HepG2 (cell line): ENCODE data around the gene ULK4. TPM values are rescaled to one million over a fixed set of nuclear protein-coding genes. Genes with fewer than 3 reads are reported as not detected.

ENCODE experiments used
- ATAC-seq: fragments of 200-7000 bp; cut with Tn5 transposase; 3 replicates; pipeline ENCODE4 v1.9.1; 2020; ENCODE audit warnings: mild to moderate bottlenecking, moderate library complexity
- BruUV-seq: library from RNA; stranded (reverse); fragments of 400-500 nt; replicated peaks from 2 replicates; lab custom pipeline; 2021; lab: Mats Ljungman, UMichigan
- CTCF ChIA-PET: fragments of 300-600 bp; formaldehyde crosslinking; extraction: SDS; loops from one replicate; lab custom pipeline; 2021; ENCODE audit warnings: low total read pairs, inconsistent platforms, low intra/inter-chr PET ratio; lab: Yijun Ruan, JAX
- POLR2A ChIA-PET: fragments of 350-600 bp; sonication (Branson Sonifier 250); formaldehyde crosslinking; loops from one replicate; lab custom pipeline; 2020; ENCODE audit warnings: antibody characterized with exemption, inconsistent platforms; lab: Yijun Ruan, JAX
- DNase-seq: peaks from one replicate; pipeline ENCODE4 v3.0.0-alpha.2; 2015; ENCODE audit warnings: low spot score
- FAIRE-seq: peaks from 3 replicates; lab custom pipeline; 2011; peaks lifted over from hg19 to GRCh38; lab: Jason Lieb, UNC
- H2AFZ ChIP-seq: one replicate; pipeline ENCODE4 v1.6.1; 2011; ENCODE audit warnings: low read length, inconsistent platforms
- H3K27ac ChIP-seq: fragments of 300-600 bp; 3 replicates; pipeline ENCODE4 v1.8.0; 2011; ENCODE audit warnings: mixed run types, mild to moderate bottlenecking, mixed read lengths, low read length, inconsistent platforms; ENCODE audit not compliant: insufficient read depth; ENCODE audit errors: extremely low read length
- H3K27me3 ChIP-seq, 2 experiments: fragments of 200-600 bp in 1 of 2; 2 replicates in 1 of 2; 3 replicates in 1 of 2; pipeline versions ENCODE4 v1.6.0 to v1.8.0; 2011; ENCODE audit warnings: low read length in 2 of 2, mild to moderate bottlenecking in 2 of 2, moderate library complexity in 2 of 2, inconsistent platforms in 1 of 2; ENCODE audit not compliant: insufficient read depth in 2 of 2, control insufficient read depth in 1 of 2
- H3K36me3 ChIP-seq, 2 experiments: fragments of 200-600 bp in 1 of 2; replicated peaks in 1 of 2; 2 replicates in 1 of 2; 3 replicates in 1 of 2; pipeline versions ENCODE4 v1.5.1 to v1.8.0; 2011; ENCODE audit warnings: low read length in 2 of 2, inconsistent platforms in 1 of 2; ENCODE audit not compliant: insufficient read depth in 2 of 2, control insufficient read depth in 1 of 2
- H3K4me1 ChIP-seq: 2 replicates; pipeline ENCODE4 v1.5.1; 2012; ENCODE audit warnings: low read length, inconsistent platforms; ENCODE audit not compliant: insufficient read depth
- H3K4me2 ChIP-seq: 2 replicates; pipeline ENCODE4 v1.6.0; 2011; ENCODE audit warnings: low read depth, low read length, inconsistent platforms
- H3K4me3 ChIP-seq, 3 experiments: fragments of 200-600 bp in 1 of 3; sonication (generic), shearing (Covaris generic) in 1 of 3; replicated peaks in 1 of 3; 2 replicates each; pipeline ENCODE4 v1.5.1; 2011 to 2016; ENCODE audit warnings: low read length in 3 of 3, inconsistent platforms in 2 of 3, low read depth in 2 of 3, mild to moderate bottlenecking in 2 of 3, control low read depth in 1 of 3, mixed read lengths in 1 of 3; ENCODE audit not compliant: insufficient read depth in 1 of 3
- H3K79me2 ChIP-seq: one replicate; pipeline ENCODE4 v1.6.1; 2011; ENCODE audit warnings: low read length, inconsistent platforms; ENCODE audit not compliant: insufficient read depth
- H3K9ac ChIP-seq: 2 replicates; pipeline ENCODE4 v1.6.0; 2011; ENCODE audit warnings: mild to moderate bottlenecking, low read depth, low read length, inconsistent platforms; ENCODE audit not compliant: insufficient read depth
- H3K9me3 ChIP-seq: 2 replicates; pipeline ENCODE4 v1.5.1; 2012; ENCODE audit warnings: mild to moderate bottlenecking, low read length
- H4K20me1 ChIP-seq: 2 replicates; pipeline ENCODE4 v1.6.0; 2011; ENCODE audit warnings: inconsistent platforms, mild to moderate bottlenecking, low read length, moderate library complexity; ENCODE audit not compliant: insufficient read depth
- PPARG ChIP-seq: conservative IDR thresholded peaks from 2 replicates; pipeline ENCODE4 v1.6.1; 2016; ENCODE audit warnings: missing biosample characterization, missing genetic modification reagents
- TCF7 ChIP-seq: sonication (generic); IDR thresholded peaks from 2 replicates; pipeline ENCODE4 v1.6.1; 2016; ENCODE audit warnings: antibody characterized with exemption, low read depth
- ZC3H13 ChIP-seq: sonication (generic); formaldehyde crosslinking; IDR thresholded peaks from 2 replicates; pipeline ENCODE4 v1.8.1; 2023; ENCODE audit warnings: mild to moderate bottlenecking, missing genetic modification reagents, moderate library complexity
- ZNF30 ChIP-seq: sonication (generic); formaldehyde crosslinking; IDR thresholded peaks from 2 replicates; pipeline ENCODE4 v1.5.0; 2020; ENCODE audit warnings: mild to moderate bottlenecking, missing genetic modification reagents
- ZNF841 ChIP-seq: sonication (generic); formaldehyde crosslinking; IDR thresholded peaks from 2 replicates; pipeline ENCODE4 v1.8.1; 2023; ENCODE audit warnings: missing genetic modification reagents, borderline replicate concordance
- WGBS: methylation state at CpG from one replicate; pipeline ENCODE4 v1.1.6; 2017; ENCODE audit warnings: low lambda C conversion rate; 5-methylcytosine and 5-hydroxymethylcytosine counted together
- in situ Hi-C: cut with HindIII; loops from 2 replicates; pipeline ENCODE4 v1.10.0; 2017; ENCODE audit warnings: low pct_unique_long_range_greater_than_20kb; ENCODE audit not compliant: extremely low pct_ligation_motif_present
- intact Hi-C: fragments of 100-400 bp; cut with micrococcal nuclease; formaldehyde crosslinking; loops from one replicate; pipeline ENCODE4 v1.10.0; 2022; ENCODE audit not compliant: unreplicated experiment
- polyA plus RNA-seq, 8 experiments: library from polyadenylated mRNA; depleted of rRNA in 3 of 8; stranded (reverse) in 7 of 8; unstranded in 1 of 8; fragments of >200 nt; fragmentation: Illumina TruSeq in 4 of 8; extraction: Trizol in 4 of 8; gene quantifications; 2 replicates each; pipeline versions ENCODE4 v1.2.1 to v1.2.3, GENCODE V29; 2011 to 2016; ENCODE audit warnings: low read depth in 4 of 8, missing spikeins in 1 of 8, mixed read lengths in 1 of 8; ENCODE audit not compliant: insufficient read depth in 1 of 8
- total RNA-seq, 5 experiments: library from RNA; depleted of rRNA; stranded (reverse); fragments of >200 nt; fragmentation: Illumina TruSeq; extraction: Trizol; gene quantifications; 2 replicates each; pipeline ENCODE4 v1.2.3, GENCODE V29; 2016; ENCODE audit warnings: low read depth in 1 of 5
- TF ChIP-seq, protein P1 (sequence below): sonication (generic); formaldehyde crosslinking; IDR thresholded peaks from 2 replicates; pipeline ENCODE4 v1.4.0; 2020; ENCODE audit warnings: low read depth, mild to moderate bottlenecking, missing genetic modification reagents
- TF ChIP-seq, protein P2 (sequence below): IDR thresholded peaks from 2 replicates; pipeline ENCODE4 v1.6.1; 2016
- TF ChIP-seq, protein P3 (sequence below): sonication (generic); formaldehyde crosslinking; IDR thresholded peaks from 2 replicates; pipeline ENCODE4 v1.5.1; 2020; ENCODE audit warnings: missing genetic modification reagents, mild to moderate bottlenecking, borderline replicate concordance
- TF ChIP-seq, protein P4 (sequence below): sonication (generic); formaldehyde crosslinking; IDR thresholded peaks from 2 replicates; pipeline ENCODE4 v1.5.0; 2020; ENCODE audit warnings: missing genetic modification reagents, mild to moderate bottlenecking, borderline replicate concordance

ULK4 gene
- total and polyA plus RNA-seq, 2 of the 13 experiments (the other 11 are each of a cell fraction or from before 2014, with no cell fraction given) = 6.7 to 11.8 TPM

DNA sequence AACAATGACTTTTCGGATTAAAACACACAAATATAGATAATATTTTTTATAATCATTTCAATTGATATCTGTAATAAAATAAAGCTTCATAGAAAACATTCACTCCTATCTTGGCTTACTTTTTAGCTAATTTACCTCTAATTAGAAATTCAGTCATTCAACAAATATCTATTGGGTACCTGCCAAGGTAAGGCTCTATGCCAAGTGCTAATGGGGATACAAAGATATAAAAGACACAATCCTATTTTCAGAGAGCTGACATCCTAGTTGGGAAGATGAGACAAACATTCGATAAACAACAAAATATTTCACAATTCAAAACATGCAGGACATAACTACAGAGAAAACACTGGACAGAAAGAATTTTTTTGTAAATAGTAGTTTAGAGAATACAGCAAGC is 63.3 kb downstream of the ULK4 start:
- intact Hi-C loops = no loop called here
- CTCF ChIA-PET = no interaction called here
- H3K4me2 ChIP-seq = no peak overlapping the region
- peaks cover 7% of the 10 kb centered on the region; the same call in 1 of the 2 replicates for H3K4me1 ChIP-seq
- H3K9me3 ChIP-seq = no peaks in the 10 kb centered on the region
- H2AFZ ChIP-seq = no peak overlapping the region
- DNase-seq (no peak), FAIRE-seq (no peak), ATAC-seq (no peak)
- no peak overlapping the region for H3K4me3 ChIP-seq
- no peak overlapping the region for H3K27ac ChIP-seq
- no peaks in the 10 kb centered on the region for H3K27me3 ChIP-seq
- H3K9ac ChIP-seq = no peak overlapping the region
- 0 out of 5 replicates have a peak, but pooled peaks cover 0 to 5% of the 10 kb centered on the region in 2 experiments for H3K36me3 ChIP-seq
- WGBS = 96% methylated on average over 2 of the region's 2 CpGs
- no peak for TF ChIP-seq PPARG (CRISPR knock-in tag)
- TF ChIP-seq ZNF30 (CRISPR knock-in tag) = no peak
- TF ChIP-seq ZC3H13 (CRISPR knock-in tag) = no peak
- TF ChIP-seq, protein P1, sequence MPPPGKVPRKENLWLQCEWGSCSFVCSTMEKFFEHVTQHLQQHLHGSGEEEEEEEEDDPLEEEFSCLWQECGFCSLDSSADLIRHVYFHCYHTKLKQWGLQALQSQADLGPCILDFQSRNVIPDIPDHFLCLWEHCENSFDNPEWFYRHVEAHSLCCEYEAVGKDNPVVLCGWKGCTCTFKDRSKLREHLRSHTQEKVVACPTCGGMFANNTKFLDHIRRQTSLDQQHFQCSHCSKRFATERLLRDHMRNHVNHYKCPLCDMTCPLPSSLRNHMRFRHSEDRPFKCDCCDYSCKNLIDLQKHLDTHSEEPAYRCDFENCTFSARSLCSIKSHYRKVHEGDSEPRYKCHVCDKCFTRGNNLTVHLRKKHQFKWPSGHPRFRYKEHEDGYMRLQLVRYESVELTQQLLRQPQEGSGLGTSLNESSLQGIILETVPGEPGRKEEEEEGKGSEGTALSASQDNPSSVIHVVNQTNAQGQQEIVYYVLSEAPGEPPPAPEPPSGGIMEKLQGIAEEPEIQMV (CRISPR knock-in tag) = no peak
- TF ChIP-seq, protein P2, sequence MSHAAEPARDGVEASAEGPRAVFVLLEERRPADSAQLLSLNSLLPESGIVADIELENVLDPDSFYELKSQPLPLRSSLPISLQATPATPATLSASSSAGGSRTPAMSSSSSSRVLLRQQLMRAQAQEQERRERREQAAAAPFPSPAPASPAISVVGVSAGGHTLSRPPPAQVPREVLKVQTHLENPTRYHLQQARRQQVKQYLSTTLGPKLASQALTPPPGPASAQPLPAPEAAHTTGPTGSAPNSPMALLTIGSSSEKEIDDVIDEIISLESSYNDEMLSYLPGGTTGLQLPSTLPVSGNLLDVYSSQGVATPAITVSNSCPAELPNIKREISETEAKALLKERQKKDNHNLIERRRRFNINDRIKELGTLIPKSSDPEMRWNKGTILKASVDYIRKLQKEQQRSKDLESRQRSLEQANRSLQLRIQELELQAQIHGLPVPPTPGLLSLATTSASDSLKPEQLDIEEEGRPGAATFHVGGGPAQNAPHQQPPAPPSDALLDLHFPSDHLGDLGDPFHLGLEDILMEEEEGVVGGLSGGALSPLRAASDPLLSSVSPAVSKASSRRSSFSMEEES (CRISPR knock-in tag) = no peak
- TF ChIP-seq, protein P3, sequence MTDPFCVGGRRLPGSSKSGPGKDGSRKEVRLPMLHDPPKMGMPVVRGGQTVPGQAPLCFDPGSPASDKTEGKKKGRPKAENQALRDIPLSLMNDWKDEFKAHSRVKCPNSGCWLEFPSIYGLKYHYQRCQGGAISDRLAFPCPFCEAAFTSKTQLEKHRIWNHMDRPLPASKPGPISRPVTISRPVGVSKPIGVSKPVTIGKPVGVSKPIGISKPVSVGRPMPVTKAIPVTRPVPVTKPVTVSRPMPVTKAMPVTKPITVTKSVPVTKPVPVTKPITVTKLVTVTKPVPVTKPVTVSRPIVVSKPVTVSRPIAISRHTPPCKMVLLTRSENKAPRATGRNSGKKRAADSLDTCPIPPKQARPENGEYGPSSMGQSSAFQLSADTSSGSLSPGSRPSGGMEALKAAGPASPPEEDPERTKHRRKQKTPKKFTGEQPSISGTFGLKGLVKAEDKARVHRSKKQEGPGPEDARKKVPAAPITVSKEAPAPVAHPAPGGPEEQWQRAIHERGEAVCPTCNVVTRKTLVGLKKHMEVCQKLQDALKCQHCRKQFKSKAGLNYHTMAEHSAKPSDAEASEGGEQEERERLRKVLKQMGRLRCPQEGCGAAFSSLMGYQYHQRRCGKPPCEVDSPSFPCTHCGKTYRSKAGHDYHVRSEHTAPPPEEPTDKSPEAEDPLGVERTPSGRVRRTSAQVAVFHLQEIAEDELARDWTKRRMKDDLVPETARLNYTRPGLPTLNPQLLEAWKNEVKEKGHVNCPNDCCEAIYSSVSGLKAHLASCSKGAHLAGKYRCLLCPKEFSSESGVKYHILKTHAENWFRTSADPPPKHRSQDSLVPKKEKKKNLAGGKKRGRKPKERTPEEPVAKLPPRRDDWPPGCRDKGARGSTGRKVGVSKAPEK (CRISPR knock-in tag) = no peak
- TF ChIP-seq ZNF841 (CRISPR knock-in tag) = no peak
- TF ChIP-seq, protein P4, sequence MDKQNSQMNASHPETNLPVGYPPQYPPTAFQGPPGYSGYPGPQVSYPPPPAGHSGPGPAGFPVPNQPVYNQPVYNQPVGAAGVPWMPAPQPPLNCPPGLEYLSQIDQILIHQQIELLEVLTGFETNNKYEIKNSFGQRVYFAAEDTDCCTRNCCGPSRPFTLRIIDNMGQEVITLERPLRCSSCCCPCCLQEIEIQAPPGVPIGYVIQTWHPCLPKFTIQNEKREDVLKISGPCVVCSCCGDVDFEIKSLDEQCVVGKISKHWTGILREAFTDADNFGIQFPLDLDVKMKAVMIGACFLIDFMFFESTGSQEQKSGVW = no peak
- no peak for TF ChIP-seq TCF7
- BruUV-seq = no TSS peak
- in situ Hi-C loops = no loop called here
- H3K79me2 ChIP-seq = no peaks in the 10 kb centered on the region
- POLR2A ChIA-PET = no interaction called here
- H4K20me1 ChIP-seq = no peaks in the 10 kb centered on the region
